ACHN (cell line): ENCODE measurements around the gene MSH3.
A peak's percentile ranks its signal among the peaks of the same experiment; 100 is the strongest.
"Not testable (repeated sequence)": the region's sequence is repeated elsewhere in the genome, so short reads cannot be mapped to it uniquely, and the experiment has no call there.

ENCODE experiments used
- DNase-seq: peaks from one replicate; pipeline ENCODE4 v3.0.0-alpha.2; 2015
- in situ Hi-C: cut with HindIII; loops from 2 replicates; pipeline ENCODE4 v1.10.0; 2017; ENCODE audit warnings: low sequenced_read_pairs, low pct_ligation_motif_present, low pct_unique_long_range_greater_than_20kb

MSH3 gene

GRCh38 chr5:80653502-80653901 is 950 bp upstream of the MSH3 start:
- no peak for DNase-seq
- in situ Hi-C loops = no loop called here

- in situ Hi-C loops = no loop called here
- DNase-seq = peak; percentile 8
Measured at GRCh38 chr5:80654054-80654390, 430 bp upstream of the MSH3 start.

GRCh38 chr5:80655231-80655774 is 851 bp downstream of the MSH3 start:
- in situ Hi-C loops = no loop called here

GRCh38 chr5:80656425-80656824 is 2.0 kb downstream of the MSH3 start:
- peak; percentile 30 for DNase-seq
- in situ Hi-C loops = no loop called here

More at GRCh38 chr5:80655231-80655774, 851 bp downstream of the MSH3 start:
- DNase-seq = no peak

GRCh38 chr5:80659106-80659505 is 4.7 kb downstream of the MSH3 start:
- DNase-seq = no peak
- in situ Hi-C loops = no loop called here

GRCh38 chr5:80660661-80661060 is 6.2 kb downstream of the MSH3 start:
- in situ Hi-C loops, DNase-seq: not testable (repeated sequence)

GRCh38 chr5:80662108-80662507 is 7.7 kb downstream of the MSH3 start:
- DNase-seq = no peak
- in situ Hi-C loops = no loop called here

GRCh38 chr5:80665057-80665456 is 10.6 kb downstream of the MSH3 start:
- DNase-seq = no peak
- in situ Hi-C loops = no loop called here

- in situ Hi-C loops = no loop called here
- no peak for DNase-seq
Measured at GRCh38 chr5:80667384-80667783, 12.9 kb downstream of the MSH3 start.

- DNase-seq = no peak
- in situ Hi-C loops = no loop called here
Measured at GRCh38 chr5:80668016-80668969, 13.8 kb downstream of the MSH3 start.

GRCh38 chr5:80672140-80672736 is 17.8 kb downstream of the MSH3 start:
- in situ Hi-C loops = no loop called here

GRCh38 chr5:80676706-80677105 is 22.3 kb downstream of the MSH3 start:
- no peak for DNase-seq
- in situ Hi-C loops = no loop called here

More at GRCh38 chr5:80672140-80672736, 17.8 kb downstream of the MSH3 start:
- DNase-seq = peak; percentile 74

GRCh38 chr5:80686757-80687156 is 32.3 kb downstream of the MSH3 start:
- peak; percentile 29 for DNase-seq
- in situ Hi-C loops = no loop called here

GRCh38 chr5:80688648-80689420 is 34.4 kb downstream of the MSH3 start:
- DNase-seq = no peak
- in situ Hi-C loops = no loop called here

GRCh38 chr5:80689627-80690026 is 35.2 kb downstream of the MSH3 start:
- in situ Hi-C loops = no loop called here

GRCh38 chr5:80695666-80696065 is 41.2 kb downstream of the MSH3 start:
- no peak for DNase-seq
- in situ Hi-C loops = no loop called here

More at GRCh38 chr5:80689627-80690026, 35.2 kb downstream of the MSH3 start:
- no peak for DNase-seq

GRCh38 chr5:80696450-80696849 is 42.0 kb downstream of the MSH3 start:
- no peak for DNase-seq
- in situ Hi-C loops = no loop called here

- DNase-seq = no peak
- in situ Hi-C loops = no loop called here
Measured at GRCh38 chr5:80697100-80697499, 42.6 kb downstream of the MSH3 start.

- no peak for DNase-seq
- in situ Hi-C loops = no loop called here
Measured at GRCh38 chr5:80698369-80698768, 43.9 kb downstream of the MSH3 start.
